GM12872 (cell line): ENCODE data around the gene TMEM225B.

Experiments
- TF ChIP-seq, protein P1 (sequence below): IDR thresholded peaks from 3 replicates; pipeline ENCODE4 v1.5.1; 2011; ENCODE audit warnings: low read depth, mild to moderate bottlenecking, low read length, moderate library complexity; ENCODE audit not compliant: insufficient read depth

Gene TMEM225B

DNA sequence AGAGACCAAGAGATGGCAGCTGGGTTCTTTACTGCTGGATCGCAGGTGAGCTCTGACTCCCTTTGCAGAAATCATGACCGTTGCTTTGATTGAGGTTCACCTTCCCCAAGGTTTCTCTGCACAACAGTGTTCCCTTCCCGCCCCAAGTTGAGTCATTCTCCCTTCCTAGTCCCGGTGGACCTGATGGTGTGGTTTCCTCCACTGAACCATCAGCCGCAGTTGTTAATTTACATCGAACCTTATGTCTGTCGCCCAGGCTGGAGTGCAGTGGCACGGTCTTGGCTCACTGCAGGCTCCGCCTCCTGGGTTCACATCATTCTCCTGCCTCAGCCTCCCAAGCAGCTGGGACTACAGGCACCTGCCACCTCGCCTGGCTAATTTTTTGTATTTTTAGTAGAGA is 24.5 kb downstream of the TMEM225B start:
- TF ChIP-seq, protein P1, sequence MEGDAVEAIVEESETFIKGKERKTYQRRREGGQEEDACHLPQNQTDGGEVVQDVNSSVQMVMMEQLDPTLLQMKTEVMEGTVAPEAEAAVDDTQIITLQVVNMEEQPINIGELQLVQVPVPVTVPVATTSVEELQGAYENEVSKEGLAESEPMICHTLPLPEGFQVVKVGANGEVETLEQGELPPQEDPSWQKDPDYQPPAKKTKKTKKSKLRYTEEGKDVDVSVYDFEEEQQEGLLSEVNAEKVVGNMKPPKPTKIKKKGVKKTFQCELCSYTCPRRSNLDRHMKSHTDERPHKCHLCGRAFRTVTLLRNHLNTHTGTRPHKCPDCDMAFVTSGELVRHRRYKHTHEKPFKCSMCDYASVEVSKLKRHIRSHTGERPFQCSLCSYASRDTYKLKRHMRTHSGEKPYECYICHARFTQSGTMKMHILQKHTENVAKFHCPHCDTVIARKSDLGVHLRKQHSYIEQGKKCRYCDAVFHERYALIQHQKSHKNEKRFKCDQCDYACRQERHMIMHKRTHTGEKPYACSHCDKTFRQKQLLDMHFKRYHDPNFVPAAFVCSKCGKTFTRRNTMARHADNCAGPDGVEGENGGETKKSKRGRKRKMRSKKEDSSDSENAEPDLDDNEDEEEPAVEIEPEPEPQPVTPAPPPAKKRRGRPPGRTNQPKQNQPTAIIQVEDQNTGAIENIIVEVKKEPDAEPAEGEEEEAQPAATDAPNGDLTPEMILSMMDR, result no peak

DNA sequence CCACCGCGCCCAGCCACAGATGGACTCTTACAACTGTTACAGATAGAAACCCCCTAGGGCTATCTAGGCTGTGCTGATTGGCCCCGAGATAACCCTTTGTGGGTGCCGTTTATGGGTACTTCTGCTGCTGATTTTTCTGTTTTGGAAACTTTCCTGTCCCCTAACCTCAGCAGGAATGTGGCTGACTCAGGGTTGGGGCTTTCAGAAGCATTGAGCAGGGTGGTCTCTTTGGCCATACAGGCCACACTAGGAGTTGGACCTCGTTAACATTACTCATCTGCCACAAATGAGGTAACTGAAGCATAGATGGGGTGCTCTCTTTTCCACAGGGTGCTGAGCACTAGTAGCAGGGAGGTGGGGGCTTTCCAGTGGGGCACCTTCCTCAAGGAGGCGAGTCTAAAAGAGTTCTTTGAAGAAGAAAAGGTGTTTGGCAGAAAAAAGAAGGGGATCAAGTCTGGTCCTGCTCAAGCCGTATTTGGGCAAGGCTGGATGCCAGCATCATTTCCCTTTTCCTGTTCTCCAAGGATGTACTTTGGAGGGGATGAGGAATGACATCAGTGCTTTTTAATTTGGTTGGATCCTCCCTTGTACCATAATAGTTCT is 25.1 kb downstream of the TMEM225B start:
- TF ChIP-seq, protein P1, result no peak

DNA sequence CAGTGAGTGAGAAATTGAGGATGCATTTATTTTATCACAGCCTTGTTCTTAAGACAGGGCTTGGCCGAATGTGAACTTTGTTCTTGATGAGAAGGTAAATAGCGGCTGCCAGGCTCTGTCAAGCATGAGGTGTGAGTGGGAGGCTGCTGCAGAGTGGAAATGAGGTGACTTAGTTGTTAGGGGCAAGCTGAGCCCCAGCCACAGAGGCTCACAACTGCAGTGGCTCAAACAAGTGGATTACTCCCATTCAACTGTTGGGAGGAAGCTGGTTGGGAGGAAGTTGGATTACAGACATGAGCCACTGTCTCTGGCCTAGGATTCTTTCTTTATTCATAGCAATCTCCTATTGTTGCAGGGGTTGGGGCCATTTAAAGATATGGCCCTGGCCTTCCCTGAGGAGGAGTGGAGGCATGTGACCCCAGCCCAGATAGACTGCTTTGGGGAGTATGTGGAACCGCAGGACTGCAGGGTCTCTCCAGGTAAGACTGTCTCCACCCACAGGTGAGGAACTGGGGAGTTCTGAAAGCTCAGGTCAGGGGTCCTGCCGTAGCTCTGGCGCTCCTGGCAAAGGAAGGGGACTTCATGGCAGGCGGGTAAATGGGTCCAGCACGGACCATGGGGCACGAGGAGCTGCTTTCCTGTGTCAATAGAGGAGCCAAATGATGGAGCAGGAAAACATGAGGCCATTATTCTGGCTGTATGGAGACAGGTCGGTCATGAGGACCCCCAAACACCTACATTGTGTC is 25.8 kb downstream of the TMEM225B start:
- TF ChIP-seq, protein P1, result no peak

DNA sequence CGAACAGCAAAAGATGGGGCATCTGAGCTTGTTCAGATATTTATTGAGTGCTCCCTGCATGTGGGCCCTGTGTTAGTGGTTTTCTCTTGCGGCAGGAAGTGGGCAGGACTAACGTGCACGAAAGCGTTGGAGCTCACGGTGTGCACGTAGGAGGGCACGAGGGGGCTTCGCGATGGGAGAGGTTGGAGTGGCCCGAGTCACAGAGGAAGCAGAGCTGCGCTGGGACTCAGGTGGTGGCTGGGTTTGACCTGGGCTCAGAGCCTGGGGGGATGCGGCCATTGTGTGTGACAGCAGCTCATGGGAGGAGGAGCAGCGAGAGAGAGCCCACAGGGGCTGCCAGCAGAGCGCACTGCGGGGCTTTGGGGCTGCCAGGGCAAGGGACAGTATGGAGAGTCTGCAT is 26.4 kb downstream of the TMEM225B start:
- TF ChIP-seq, protein P1, result no peak

DNA sequence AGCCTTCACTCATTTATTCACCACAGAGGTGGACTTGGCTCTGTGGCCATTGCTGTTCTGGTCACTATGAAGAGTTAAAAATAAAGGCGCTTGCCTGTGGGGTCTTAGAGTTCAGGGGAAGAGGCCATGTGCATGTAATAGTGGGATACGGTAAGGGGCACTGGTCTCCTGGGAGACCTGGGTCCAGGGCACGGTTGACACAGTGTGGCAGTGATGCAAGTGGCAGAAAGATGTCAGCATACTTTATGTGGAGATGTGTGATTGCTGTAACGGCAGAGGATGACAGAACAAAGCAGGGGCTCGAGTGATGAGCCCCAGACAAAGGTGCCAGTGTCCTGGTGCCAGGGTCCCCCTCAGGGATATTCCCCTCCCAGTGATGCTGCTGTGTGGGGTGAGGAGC is 27.3 kb downstream of the TMEM225B start:
- TF ChIP-seq, protein P1, result no peak

DNA sequence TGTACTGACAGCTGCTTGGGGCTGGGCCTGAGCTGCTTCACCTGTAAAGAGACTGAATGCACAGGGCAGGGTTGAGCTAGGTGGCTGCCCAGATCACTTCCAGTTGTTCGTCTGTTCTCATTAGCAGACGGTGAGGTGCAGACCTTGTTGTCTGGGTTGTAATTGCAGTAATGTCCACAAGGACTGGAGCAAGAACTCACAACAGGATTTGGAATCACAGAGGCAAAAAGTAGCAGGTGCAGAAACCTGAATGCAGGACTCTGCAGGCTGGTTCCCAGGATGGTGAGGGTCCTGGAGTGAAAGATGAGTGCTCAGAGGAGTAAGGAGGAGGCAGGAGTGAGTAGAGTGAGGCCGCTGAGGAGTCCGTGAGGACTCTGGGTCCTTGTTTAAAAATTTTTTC is 27.9 kb downstream of the TMEM225B start:
- TF ChIP-seq, protein P1, result no peak

- TF ChIP-seq, protein P1, result no peak
Observed at GRCh38 chr7:99626661-99627060, 28.6 kb downstream of the TMEM225B start.
